Bronchial epithelial cell (primary cell): Measurements from ENCODE around the gene CCDC187. TPM values are rescaled to one million over a fixed set of nuclear protein-coding genes. Genes with fewer than 3 reads are reported as not detected.

Source experiments
- DNase-seq: peaks from one replicate; pipeline ENCODE4 v3.0.0-alpha.2; 2010; ENCODE audit warnings: low read depth
- FAIRE-seq: peaks from 2 replicates; lab custom pipeline; 2011; peaks lifted over from hg19 to GRCh38; lab: Jason Lieb, UNC
- H3K27me3 ChIP-seq: 2 replicates; pipeline ENCODE4 v1.5.1; 2011; ENCODE audit warnings: low read length; ENCODE audit not compliant: control insufficient read depth, insufficient read depth
- H3K36me3 ChIP-seq: 2 replicates; pipeline ENCODE4 v1.5.1; 2011; ENCODE audit warnings: low read length; ENCODE audit not compliant: control insufficient read depth, insufficient read depth
- H3K4me3 ChIP-seq: 2 replicates; pipeline ENCODE4 v1.5.1; 2011; ENCODE audit warnings: mild to moderate bottlenecking, low read depth, low read length, control low read depth
- total RNA-seq: library from RNA; depleted of rRNA; stranded (reverse); fragments of >200 nt; gene quantifications from 2 replicates; pipeline ENCODE4 v1.2.1, GENCODE V29; 2014
- TF ChIP-seq, protein P1 (sequence below): IDR thresholded peaks from 2 replicates; pipeline ENCODE4 v1.5.1; 2011; ENCODE audit warnings: mild to moderate bottlenecking, moderate library complexity, low read length, control low read depth, inconsistent platforms; ENCODE audit not compliant: insufficient read depth, severe bottlenecking

Gene CCDC187
- total RNA-seq, 1 donor from 2014 or later, result not detected

DNA sequence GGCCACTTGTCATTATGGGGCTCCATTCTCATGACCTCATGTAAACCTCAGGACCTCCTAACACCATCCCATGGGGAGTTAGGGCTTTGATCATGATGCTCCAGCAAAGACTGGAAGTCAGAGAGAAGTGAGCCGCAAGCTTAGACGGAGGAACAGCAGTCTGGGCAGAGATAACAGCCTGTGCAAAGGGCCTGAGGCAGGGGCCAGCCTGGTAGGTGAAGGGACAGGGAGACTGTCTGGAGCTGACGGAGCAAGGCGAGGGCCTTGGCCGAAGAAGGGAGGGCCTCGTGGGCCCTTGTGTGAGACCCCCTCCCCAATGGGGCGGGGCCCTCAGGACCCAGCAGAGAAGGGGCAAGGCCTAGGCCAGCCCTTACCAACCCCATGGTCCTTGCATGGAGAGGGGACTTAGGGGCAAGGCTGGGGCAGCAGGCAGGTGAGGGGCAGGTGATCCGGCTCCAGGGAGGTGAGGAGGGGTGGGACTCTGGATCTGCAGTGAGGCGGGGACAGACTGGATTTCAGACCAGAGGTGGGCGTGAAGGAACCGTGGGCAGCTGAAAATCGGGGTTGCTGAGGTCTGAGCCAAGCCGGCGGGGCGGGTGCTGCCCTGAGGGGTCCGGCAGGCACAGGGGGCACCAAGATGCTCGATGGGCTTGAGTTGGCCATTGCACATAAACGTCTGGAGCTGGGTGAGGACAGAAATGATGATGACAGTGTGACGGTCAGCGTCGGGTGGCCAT is 40.8 kb upstream of the CCDC187 start:
- DNase-seq (no peak), FAIRE-seq (no peak)
- Histone ChIP-seq H3K27me3 (peaks cover 2% of the 10 kb centered on the region), H3K36me3 (peaks cover 1% of the 10 kb centered on the region), H3K4me3 (no peak overlapping the region)
- TF ChIP-seq, protein P1, sequence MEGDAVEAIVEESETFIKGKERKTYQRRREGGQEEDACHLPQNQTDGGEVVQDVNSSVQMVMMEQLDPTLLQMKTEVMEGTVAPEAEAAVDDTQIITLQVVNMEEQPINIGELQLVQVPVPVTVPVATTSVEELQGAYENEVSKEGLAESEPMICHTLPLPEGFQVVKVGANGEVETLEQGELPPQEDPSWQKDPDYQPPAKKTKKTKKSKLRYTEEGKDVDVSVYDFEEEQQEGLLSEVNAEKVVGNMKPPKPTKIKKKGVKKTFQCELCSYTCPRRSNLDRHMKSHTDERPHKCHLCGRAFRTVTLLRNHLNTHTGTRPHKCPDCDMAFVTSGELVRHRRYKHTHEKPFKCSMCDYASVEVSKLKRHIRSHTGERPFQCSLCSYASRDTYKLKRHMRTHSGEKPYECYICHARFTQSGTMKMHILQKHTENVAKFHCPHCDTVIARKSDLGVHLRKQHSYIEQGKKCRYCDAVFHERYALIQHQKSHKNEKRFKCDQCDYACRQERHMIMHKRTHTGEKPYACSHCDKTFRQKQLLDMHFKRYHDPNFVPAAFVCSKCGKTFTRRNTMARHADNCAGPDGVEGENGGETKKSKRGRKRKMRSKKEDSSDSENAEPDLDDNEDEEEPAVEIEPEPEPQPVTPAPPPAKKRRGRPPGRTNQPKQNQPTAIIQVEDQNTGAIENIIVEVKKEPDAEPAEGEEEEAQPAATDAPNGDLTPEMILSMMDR, result no peak

DNA sequence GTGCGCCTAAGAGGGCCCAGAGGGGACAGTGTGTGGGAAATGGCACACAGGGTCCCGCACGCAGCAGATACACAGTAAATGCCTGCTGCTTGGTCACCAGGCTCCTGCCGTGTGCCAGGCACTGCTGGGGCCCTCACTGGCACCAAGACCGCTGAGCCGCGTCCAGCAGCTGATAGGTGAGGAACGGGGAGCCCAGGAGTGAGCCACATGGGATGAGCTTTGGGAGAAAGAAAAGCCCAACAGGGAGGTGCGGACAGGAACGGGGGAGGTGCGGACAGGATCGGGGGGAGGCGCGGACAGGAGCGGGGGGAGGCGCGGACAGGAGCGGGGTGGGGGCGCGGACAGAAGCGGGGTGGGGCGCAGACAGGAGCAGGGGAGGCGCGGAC is 40.0 kb upstream of the CCDC187 start:
- Histone ChIP-seq H3K36me3 (peaks cover 1% of the 10 kb centered on the region), H3K4me3 (no peak overlapping the region), H3K27me3 (peaks cover 2% of the 10 kb centered on the region)
- DNase-seq, result no peak
- TF ChIP-seq, protein P1, result no peak
- no peak for FAIRE-seq

DNA sequence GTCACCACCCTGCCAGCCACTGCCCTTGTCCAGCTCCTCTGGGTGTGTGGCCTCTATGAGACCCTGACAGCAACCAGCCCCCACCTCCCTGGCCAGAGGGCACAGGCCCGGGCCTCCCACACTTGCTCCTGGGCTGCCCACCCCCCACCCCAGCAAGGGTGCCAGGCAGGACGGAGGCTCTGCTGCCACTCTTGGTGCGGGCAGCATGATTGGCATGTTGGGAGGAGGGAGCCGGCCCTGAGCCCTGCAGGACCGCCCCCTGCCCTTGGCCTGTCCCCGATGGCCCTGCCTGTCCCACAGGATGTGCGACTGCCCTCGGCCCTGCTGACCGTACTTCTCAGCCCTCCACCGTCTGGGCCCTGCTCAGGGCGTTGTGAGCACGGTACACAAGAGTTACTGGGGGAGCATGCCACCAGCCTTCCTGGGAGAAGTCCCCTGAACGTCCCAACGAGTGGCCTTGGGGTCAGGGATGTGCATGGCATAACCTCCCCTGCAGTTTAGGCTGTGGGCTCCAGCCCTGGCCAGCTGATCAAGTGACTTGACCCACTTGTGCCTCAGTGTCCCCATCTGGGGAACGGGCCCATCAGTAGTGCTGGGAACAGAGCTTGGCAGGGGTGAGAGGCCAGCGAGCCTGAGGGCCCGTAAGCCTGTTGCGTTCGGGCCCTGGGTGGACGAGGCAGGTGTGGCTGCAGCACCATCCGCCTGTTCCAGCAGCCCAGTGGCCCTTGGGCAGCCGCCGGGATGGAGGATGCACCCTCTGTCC is 39.4 kb upstream of the CCDC187 start:
- TF ChIP-seq, protein P1, result no peak
- Histone ChIP-seq H3K4me3 (no peak overlapping the region), H3K36me3 (peaks cover 1% of the 10 kb centered on the region), H3K27me3 (peaks cover 2% of the 10 kb centered on the region)
- no peak for FAIRE-seq
- no peak for DNase-seq

DNA sequence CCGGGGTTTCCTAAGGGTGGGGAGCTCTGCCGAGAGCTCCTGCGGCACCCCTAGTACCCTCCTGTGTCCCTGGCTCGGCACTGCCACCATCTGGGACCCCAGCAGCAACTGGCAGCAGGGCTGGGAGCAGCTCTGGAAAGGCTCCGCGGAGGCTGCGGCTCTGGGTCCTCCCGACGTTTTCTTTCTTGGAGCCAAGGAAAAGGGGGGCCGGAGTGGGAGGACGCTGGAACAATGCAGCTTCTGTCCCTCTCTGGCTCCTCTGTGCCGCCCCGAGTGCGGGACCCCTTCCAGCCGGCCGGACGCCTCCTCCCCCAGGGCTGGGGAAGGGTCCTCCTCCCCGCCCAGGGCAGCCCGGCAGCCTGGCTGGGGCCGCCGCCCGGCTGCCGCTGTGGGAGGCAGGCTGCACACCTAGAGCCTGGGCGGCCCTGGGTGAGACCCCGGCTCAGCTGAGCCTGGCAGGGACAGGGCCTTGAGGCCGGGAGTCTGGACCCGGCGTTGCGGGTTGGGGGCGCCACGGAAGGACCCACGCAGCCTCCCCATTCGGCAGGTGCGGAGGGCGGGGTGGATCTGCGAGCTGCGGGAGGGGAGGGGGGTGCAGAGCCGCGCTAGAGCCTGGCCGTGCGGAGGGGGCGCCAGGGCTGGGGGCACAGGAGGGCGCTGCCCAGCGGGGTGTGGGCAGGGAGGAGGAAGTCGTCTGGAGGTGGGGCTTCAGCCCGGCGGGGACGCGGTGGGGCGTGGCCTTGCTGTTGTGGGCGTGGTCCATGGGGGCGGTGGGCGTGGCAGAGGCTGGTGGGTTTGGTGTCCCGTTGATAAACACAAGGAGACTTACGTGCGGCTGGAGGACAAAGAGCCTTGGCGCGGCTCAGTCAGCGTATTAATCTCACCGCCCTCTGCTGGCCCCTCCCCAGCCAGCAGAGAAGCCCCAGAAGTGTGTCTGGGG is 38.6 kb upstream of the CCDC187 start:
- FAIRE-seq (no peak), DNase-seq (peak; percentile 60)
- TF ChIP-seq, protein P1, result no peak
- H3K36me3 ChIP-seq, result peaks cover 1% of the 10 kb centered on the region
- peaks cover 2% of the 10 kb centered on the region for H3K27me3 ChIP-seq
- H3K4me3 ChIP-seq, result peak overlapping the region; percentile 33

- DNase-seq (no peak), FAIRE-seq (no peak)
- peaks cover 2% of the 10 kb centered on the region for H3K27me3 ChIP-seq
- peaks cover 1% of the 10 kb centered on the region for H3K36me3 ChIP-seq
- TF ChIP-seq, protein P1, result no peak
- no peak overlapping the region for H3K4me3 ChIP-seq
Observed at GRCh38 chr9:136341769-136342168, 37.9 kb upstream of the CCDC187 start.
